Heart left ventricle (tissue), 16 donors: ENCODE results near the gene RPRD1B. TPM values are rescaled to one million over a fixed set of nuclear protein-coding genes. Genes with fewer than 3 reads are reported as not detected.
"Not testable (repeated sequence)": the region's sequence is repeated elsewhere in the genome, so short reads cannot be mapped to it uniquely, and the experiment has no call there.

Experiments used
- ATAC-seq, 4 donors: fragments of 200-7000 bp; cut with Tn5 transposase; one replicate each; pipeline ENCODE4 v1.9.1; 2020 to 2022; ENCODE audit warnings: moderate library complexity in 4 of 4, mild to moderate bottlenecking in 3 of 4, moderate number of reproducible peaks in 1 of 4
- DNase-seq, 5 donors: peaks; one replicate each; pipeline ENCODE4 v3.0.0-alpha.2; 2020
- H3K27ac ChIP-seq, 12 donors: fragments of 200-600 bp; sonication (generic) in 4 of 12; one replicate each; pipeline versions ENCODE4 v1.5.0 to v1.8.0; 2016 to 2022; ENCODE audit warnings: mild to moderate bottlenecking in 2 of 12
- H3K27me3 ChIP-seq, 9 donors: fragments of 200-600 bp; sonication (generic) in 2 of 9; one replicate each; pipeline versions ENCODE4 v1.5.1 to v1.8.0; 2016 to 2022; ENCODE audit warnings: mild to moderate bottlenecking in 3 of 9
- H3K36me3 ChIP-seq, 9 donors: fragments of 200-600 bp; sonication (generic) in 2 of 9; one replicate each; pipeline versions ENCODE4 v1.5.0 to v1.8.0; 2018 to 2022; ENCODE audit warnings: mild to moderate bottlenecking in 2 of 9
- H3K4me1 ChIP-seq, 12 donors: fragments of 200-600 bp; sonication (generic) in 4 of 12; one replicate each; pipeline versions ENCODE4 v1.5.0 to v1.8.0; 2016 to 2022; ENCODE audit warnings: mild to moderate bottlenecking in 3 of 12
- H3K4me3 ChIP-seq, 12 donors: fragments of 200-600 bp; sonication (generic) in 4 of 12; one replicate each; pipeline versions ENCODE4 v1.5.0 to v1.8.0; 2017 to 2022; ENCODE audit warnings: mild to moderate bottlenecking in 9 of 12, moderate library complexity in 4 of 12
- H3K9me3 ChIP-seq, 12 donors: fragments of 200-600 bp; sonication (generic) in 4 of 12; one replicate each; pipeline versions ENCODE4 v1.5.0 to v1.8.0; 2016 to 2022; ENCODE audit warnings: mild to moderate bottlenecking in 1 of 12
- CTCF ChIP-seq, 12 donors: fragments of 200-600 bp; sonication (generic) in 4 of 12; IDR thresholded peaks; one replicate each; pipeline versions ENCODE4 v1.5.0 to v1.8.0; 2018 to 2022; ENCODE audit warnings: antibody characterized with exemption in 12 of 12, mild to moderate bottlenecking in 5 of 12
- POLR2A ChIP-seq, 2 donors: fragments of 450-650 bp; IDR thresholded peaks; one replicate each; pipeline ENCODE4 v1.6.1; 2017; ENCODE audit warnings: antibody characterized with exemption in 2 of 2, mild to moderate bottlenecking in 2 of 2, moderate library complexity in 2 of 2
- WGBS, 4 donors: extraction: QIAGEN DNeasy Blood & Tissue Kit in 2 of 4; methylation state at CpG; one replicate each; pipeline versions ENCODE4 v1.1.5 to v1.1.7; 2013 to 2018; 5-methylcytosine and 5-hydroxymethylcytosine counted together
- intact Hi-C, 10 donors: fragments of 100-400 bp; cut with DNase I; formaldehyde crosslinking; loops; one replicate each; pipeline versions ENCODE4 v1.11.1 to v1.14.2; 2022
- polyA plus RNA-seq, 2 donors: library from polyadenylated mRNA; stranded (reverse); fragments of 200-250 nt; gene quantifications; one replicate each; pipeline ENCODE4 v1.2.3, GENCODE V29; 2013
- total RNA-seq, 9 donors: library from RNA; depleted of rRNA in 2 of 9; stranded (reverse); fragments of >200 nt in 2 of 9; fragmentation: NEBNext Ultra II Directional in 3 of 9; extraction: Animal tissue kit (Norgen Biotek cat#: 25700) in 3 of 9; gene quantifications; one replicate each; pipeline versions ENCODE4 v1.1.0 to v1.2.4, GENCODE V29; 2016 to 2023
- donor health status: ischemic (EF 13 %, LVEDD 7.1; RV severe dilation, severe dysfunction).
- donor health status: healthy with polysubstance abuse.
- donor health status: DM: no; HTN: yes; CAD: no.
- donor health status: DM: no; HTN: no; CAD: no.
- donor health status: ischemic (EF 25% LVEDD 6.9; RV normal size, moderate dysfunction).
- donor health status: ischemic (EF 25% LVEDD 5.7; RV mildly dilated, moderate dysfunction).
- donor health status: healthy.
- donor health status: DM: yes; HTN: yes; CAD: no.
- donor health status: ischemic (EF 35%, LVEDD 5.7; RV mildly dilated, moderate dysfunction).
- donor health status: nonischemic (EF 11% LVEDD 7.7; RV severe dilation, severe dysfunction).
- donor health status: DM: yes; HTN: yes; CAD: no.
- donor health status: PGD.
- donor health status: ischemic (EF 29% LVEDD 5.4; RV normal size, mild dysfunction).
- donor health status: nonischemic (EF 23%, LVEDD 6.1; RV moderate dilation, normal function).

The RPRD1B gene
- total and polyA plus RNA-seq, 11 donors, result 9.1 to 60.2 (median 41.8) TPM

GRCh38 chr20:38104285-38104684, 70.7 kb downstream of the RPRD1B start:
- no peak for TF ChIP-seq POLR2A (IDR thresholded peaks at IDR 0.05)
- no peak for TF ChIP-seq CTCF (IDR thresholded peaks at IDR 0.05)
- no peak for DNase-seq

GRCh38 chr20:38106461-38106860, 72.9 kb downstream of the RPRD1B start:
- intact Hi-C loops, result no loop called here
- TF ChIP-seq POLR2A (IDR thresholded peaks at IDR 0.05), result no peak
- peak in 5 of 12 donors; percentile 19 to 34 (median 26) for TF ChIP-seq CTCF (IDR thresholded peaks at IDR 0.05)
- H3K4me1 ChIP-seq, result peaks cover 11 to 37% (median 34%) of the 10 kb centered on the region in 12 donors

More at GRCh38 chr20:38104285-38104684, 70.7 kb downstream of the RPRD1B start:
- H3K9me3 ChIP-seq, result peaks cover 0 to 17% (median 0%) of the 10 kb centered on the region in 12 donors
- no peak overlapping the region for H3K27ac ChIP-seq
- H3K4me3 ChIP-seq, result no peak overlapping the region
- WGBS, 4 donors, result 60 to 67% (median 65%) methylated on average over 1 of the region's 1 CpG
- H3K36me3 ChIP-seq, result no peaks in the 10 kb centered on the region
- intact Hi-C loops, result no loop called here
- ATAC-seq, result no peak
- peaks cover 0 to 16% (median 13%) of the 10 kb centered on the region in 12 donors for H3K4me1 ChIP-seq
- H3K27me3 ChIP-seq, result no peaks in the 10 kb centered on the region

GRCh38 chr20:38107386-38107785, 73.8 kb downstream of the RPRD1B start:
- H3K36me3 ChIP-seq, H3K27me3 ChIP-seq, DNase-seq, ATAC-seq, H3K9me3 ChIP-seq, H3K4me3 ChIP-seq, intact Hi-C loops: not testable (repeated sequence)
- Histone ChIP-seq H3K4me1 (peaks cover 13 to 47% (median 34%) of the 10 kb centered on the region in 12 donors), H3K27ac (peak overlapping the region in 2 of 12 donors; percentile 84 to 93)
- WGBS, 4 donors, result 83 to 100% (median 89%) methylated on average over 1 of the region's 1 CpG

More at GRCh38 chr20:38106461-38106860, 72.9 kb downstream of the RPRD1B start:
- 69 to 73% (median 73%) methylated on average over 5 of the region's 5 CpGs for WGBS, 4 donors
- no peaks in the 10 kb centered on the region for H3K36me3 ChIP-seq
- peak in 1 of 5 donors; percentile 48 for DNase-seq
- no peaks in the 10 kb centered on the region for H3K27me3 ChIP-seq
- H3K9me3 ChIP-seq, result peaks cover 0 to 3% (median 0%) of the 10 kb centered on the region in 12 donors
- no peak overlapping the region for H3K4me3 ChIP-seq
- no peak for ATAC-seq
- H3K27ac ChIP-seq, result peak overlapping the region in 4 of 12 donors; percentile 8 to 50 (median 36)

GRCh38 chr20:38107916-38108315, 74.4 kb downstream of the RPRD1B start:
- peaks cover 13 to 49% (median 34%) of the 10 kb centered on the region in 12 donors for H3K4me1 ChIP-seq
- 75 to 88% (median 84%) methylated on average over 7 of the region's 7 CpGs for WGBS, 4 donors
- peak in 2 of 5 donors; percentile 37 to 48 for DNase-seq
- H3K36me3 ChIP-seq, H3K9me3 ChIP-seq, H3K4me3 ChIP-seq, ATAC-seq, H3K27me3 ChIP-seq: not testable (repeated sequence)
- peak overlapping the region; percentile 74 to 96 (median 84) for H3K27ac ChIP-seq
- intact Hi-C loops, result loop anchor here in 2 of 10 donors (2.0 kb wide), 3 partner anchors 19 to 55 kb away; no protein-coding TSS in a partner anchor

- Histone ChIP-seq H3K36me3 (no peaks in the 10 kb centered on the region), H3K9me3 (no peaks in the 10 kb centered on the region), H3K4me3 (no peak overlapping the region), H3K27me3 (no peaks in the 10 kb centered on the region), H3K27ac (peak overlapping the region; percentile 74 to 96 (median 84)), H3K4me1 (peaks cover 13 to 50% (median 37%) of the 10 kb centered on the region in 12 donors)
- WGBS, 4 donors, result 41 to 53% (median 46%) methylated on average over 4 of the region's 4 CpGs
- intact Hi-C loops, result loop anchor here in 2 of 10 donors (2.0 kb wide), 3 partner anchors 18 to 54 kb away; no protein-coding TSS in a partner anchor
- peak; percentile 30 to 73 (median 53) for ATAC-seq
- peak; percentile 62 to 87 (median 75) for DNase-seq
- no peak for TF ChIP-seq CTCF (IDR thresholded peaks at IDR 0.05)
These were observed 75.0 kb downstream of the RPRD1B start for GRCh38 chr20:38108438-38108985.
